HS-27A (cell line): ENCODE data around the gene SH3PXD2A.

Experiments used
- DNase-seq: peaks from one replicate; pipeline ENCODE4 v3.0.0-alpha.2; 2012; ENCODE audit warnings: low read depth, missing footprints

The SH3PXD2A gene

DNA sequence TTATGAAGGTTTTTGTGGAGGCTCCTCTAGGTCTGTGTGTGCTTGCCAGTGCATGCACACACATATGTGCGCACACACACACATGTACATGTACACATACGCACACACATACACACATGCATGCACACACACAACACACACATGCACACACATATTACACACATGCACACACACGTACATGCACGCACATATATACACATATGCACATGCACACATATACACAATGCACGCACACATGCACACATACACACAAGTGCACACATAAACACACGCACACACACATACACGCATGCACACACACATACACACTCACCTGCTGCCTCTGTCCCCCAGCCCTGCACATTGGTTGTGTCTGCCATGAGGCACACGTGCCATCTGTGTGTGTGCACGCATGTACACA is 295.6 kb downstream of the SH3PXD2A start:
- no peak for DNase-seq

GRCh38 chr10:103558911-103559310 is 296.5 kb downstream of the SH3PXD2A start:
- no peak for DNase-seq

DNA sequence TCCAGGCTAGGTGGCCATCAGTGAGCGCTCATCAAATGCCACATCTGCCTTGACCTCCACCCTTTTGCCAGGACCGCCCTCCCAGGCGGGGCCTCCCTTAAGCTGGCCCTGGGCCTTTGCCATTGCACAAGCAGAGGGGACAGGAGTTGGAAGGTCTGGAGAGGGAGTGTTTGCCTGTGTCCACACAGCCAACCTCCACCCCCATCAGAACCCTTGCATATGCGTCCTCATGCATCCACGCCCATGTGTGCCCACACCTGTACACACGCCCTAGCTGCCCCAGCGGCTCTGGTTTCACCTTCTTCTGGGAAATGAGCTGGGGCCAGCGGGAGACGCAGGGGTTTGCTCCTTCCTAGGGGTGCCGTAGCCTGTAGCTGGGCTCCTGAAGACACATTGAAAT is 297.9 kb downstream of the SH3PXD2A start:
- DNase-seq: no peak

GRCh38 chr10:103556383-103557007 is 298.9 kb downstream of the SH3PXD2A start:
- no peak for DNase-seq

DNA sequence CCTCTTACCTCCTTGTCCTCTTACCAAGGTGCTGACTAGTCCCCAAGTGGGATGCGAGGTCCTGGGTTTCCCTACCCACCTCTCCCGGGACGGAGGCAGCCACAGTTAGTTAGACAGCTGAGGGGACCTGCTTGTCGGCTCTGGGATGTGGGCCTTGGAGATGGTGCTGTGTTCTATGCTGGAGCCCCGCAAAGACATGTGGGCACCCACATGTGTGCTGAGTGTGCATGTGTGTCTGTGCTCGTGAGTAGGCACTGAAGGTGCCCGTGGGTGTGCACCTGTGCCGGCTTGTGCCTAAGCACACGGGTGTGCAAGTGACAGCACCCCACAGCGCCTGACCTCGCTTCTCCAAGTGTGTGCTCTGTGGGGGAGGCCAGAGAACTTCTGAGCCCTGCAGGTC is 299.7 kb downstream of the SH3PXD2A start:
- no peak for DNase-seq

GRCh38 chr10:103555325-103555649 is 300.1 kb downstream of the SH3PXD2A start:
- DNase-seq: no peak

DNA sequence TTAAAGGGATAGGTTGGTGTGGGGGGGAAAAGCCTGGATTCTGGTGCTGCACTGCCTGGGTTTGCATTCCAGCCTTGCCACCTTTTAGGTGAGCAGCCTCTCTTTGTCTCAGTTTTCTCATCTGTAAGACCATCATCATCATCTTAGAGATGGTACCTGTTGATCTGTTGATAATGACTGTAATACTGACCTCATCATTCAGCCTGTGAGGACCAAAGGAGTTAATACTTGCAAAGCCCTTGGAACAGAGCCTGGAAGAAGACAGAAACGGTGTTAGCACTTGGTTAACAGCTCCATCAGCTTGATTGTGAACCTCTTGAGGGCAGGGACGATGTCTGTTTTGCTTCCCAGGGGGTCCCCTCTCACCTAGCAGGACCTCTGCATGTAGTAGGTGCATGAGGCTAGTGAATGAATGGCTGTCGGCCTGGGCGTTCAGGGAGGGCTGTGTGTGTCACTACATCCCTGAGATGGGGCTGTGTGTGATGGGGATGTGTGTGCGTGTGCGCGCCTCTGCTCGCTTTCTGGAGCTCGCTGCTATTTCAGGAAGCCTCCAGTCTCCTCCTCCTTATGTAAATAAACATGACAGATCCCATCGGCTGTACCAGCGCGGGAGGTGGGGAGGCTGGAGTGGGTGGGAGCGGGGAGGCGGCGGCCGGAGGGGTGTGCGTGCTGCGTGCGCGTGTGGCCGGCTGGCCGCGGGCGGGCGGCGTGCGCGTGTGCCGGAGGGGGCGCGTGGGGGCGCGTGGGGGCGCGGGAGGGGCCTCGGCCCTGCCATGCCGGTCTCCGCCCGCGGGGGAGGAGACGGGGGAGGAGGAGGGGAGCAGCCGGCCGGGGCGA is 300.7 kb downstream of the SH3PXD2A start:
- DNase-seq: no peak

GRCh38 chr10:103553743-103554487 is 301.5 kb downstream of the SH3PXD2A start:
- no peak for DNase-seq

GRCh38 chr10:103552856-103553742 is 302.3 kb downstream of the SH3PXD2A start:
- DNase-seq: no peak

- DNase-seq: no peak
These were observed 303.5 kb downstream of the SH3PXD2A start for GRCh38 chr10:103551619-103552602.

GRCh38 chr10:103550229-103550628 is 305.1 kb downstream of the SH3PXD2A start:
- DNase-seq: no peak

DNA sequence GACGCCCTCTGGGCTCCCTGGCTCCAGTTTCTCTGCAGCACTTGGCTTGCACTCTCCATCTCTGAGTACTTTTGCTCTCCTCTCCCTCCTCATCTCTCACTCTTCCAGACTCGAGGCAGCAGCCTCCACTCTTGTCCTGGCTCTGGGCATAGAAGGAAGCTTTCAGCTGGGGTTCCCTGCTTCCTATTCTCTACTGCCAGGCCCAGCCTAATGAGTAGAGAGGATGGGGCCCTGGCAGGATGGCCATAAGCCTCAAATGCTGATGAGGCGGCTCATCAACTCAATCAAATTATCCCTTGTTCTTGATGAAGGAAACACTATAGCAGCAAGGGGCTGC is 306.1 kb downstream of the SH3PXD2A start:
- DNase-seq: no peak

GRCh38 chr10:103548581-103549348 is 306.6 kb downstream of the SH3PXD2A start:
- DNase-seq: no peak

- DNase-seq: no peak
These were observed 307.4 kb downstream of the SH3PXD2A start for GRCh38 chr10:103548006-103548405.

- no peak for DNase-seq
These were observed 307.9 kb downstream of the SH3PXD2A start for GRCh38 chr10:103547391-103547946.

GRCh38 chr10:103546401-103546800 is 309.0 kb downstream of the SH3PXD2A start:
- no peak for DNase-seq

- DNase-seq: no peak
These were observed 309.6 kb downstream of the SH3PXD2A start for GRCh38 chr10:103545771-103546281.

- no peak for DNase-seq
These were observed 310.0 kb downstream of the SH3PXD2A start for GRCh38 chr10:103545366-103545765.

GRCh38 chr10:103544657-103545310 is 310.6 kb downstream of the SH3PXD2A start:
- no peak for DNase-seq
